Endothelial cell of umbilical vein (primary cell): ENCODE measurements around the gene PCDHA5.

Experiments used
- EZH2 ChIP-seq: IDR thresholded peaks from 2 replicates; pipeline ENCODE4 v1.6.1; 2012; ENCODE audit warnings: borderline replicate concordance, low read depth, mild to moderate bottlenecking, moderate library complexity, low read length, inconsistent platforms; ENCODE audit not compliant: severe bottlenecking
- FOS ChIP-seq: IDR thresholded peaks from 2 replicates; pipeline ENCODE4 v1.6.1; 2011; ENCODE audit warnings: mild to moderate bottlenecking, low read length, moderate library complexity, borderline replicate concordance; ENCODE audit not compliant: insufficient read depth
- GATA2 ChIP-seq: IDR thresholded peaks from 2 replicates; pipeline ENCODE4 v1.7.0; 2011; ENCODE audit warnings: low read depth, mild to moderate bottlenecking, moderate library complexity, mixed read lengths, low read length; ENCODE audit not compliant: insufficient read length, insufficient read depth
- JUN ChIP-seq: IDR thresholded peaks from 2 replicates; pipeline ENCODE4 v1.6.1; 2011; ENCODE audit warnings: borderline replicate concordance, low read depth; ENCODE audit not compliant: insufficient read length, insufficient read depth
- MYC ChIP-seq: IDR thresholded peaks from one replicate; pipeline ENCODE4 v1.6.1; 2011; ENCODE audit warnings: mild to moderate bottlenecking, low read depth, low read length
- POLR2A ChIP-seq: IDR thresholded peaks from 2 replicates; pipeline ENCODE4 v1.6.1; 2012; ENCODE audit warnings: low read depth, mild to moderate bottlenecking, control low read depth, low read length
- POLR2AphosphoS5 ChIP-seq: IDR thresholded peaks from 2 replicates; pipeline ENCODE4 v1.6.1; 2012; ENCODE audit warnings: low read depth, mild to moderate bottlenecking, control low read depth, low read length, moderate library complexity; ENCODE audit not compliant: insufficient read depth
- TF ChIP-seq, protein P1 (sequence below), 2 donors: IDR thresholded peaks; 1 replicate in 1 of 2; 2 replicates in 1 of 2; pipeline ENCODE4 v1.5.1; 2011; ENCODE audit warnings: low read length in 2 of 2, mild to moderate bottlenecking in 2 of 2, moderate library complexity in 2 of 2, control low read depth in 1 of 2, inconsistent platforms in 1 of 2, low read depth in 1 of 2; ENCODE audit not compliant: insufficient read depth in 1 of 2; ENCODE audit errors: extremely low read depth in 1 of 2
- TF ChIP-seq, protein P2 (sequence below): IDR thresholded peaks from 2 replicates; pipeline ENCODE4 v1.6.1; 2011; ENCODE audit not compliant: insufficient read depth, insufficient read length

DNA sequence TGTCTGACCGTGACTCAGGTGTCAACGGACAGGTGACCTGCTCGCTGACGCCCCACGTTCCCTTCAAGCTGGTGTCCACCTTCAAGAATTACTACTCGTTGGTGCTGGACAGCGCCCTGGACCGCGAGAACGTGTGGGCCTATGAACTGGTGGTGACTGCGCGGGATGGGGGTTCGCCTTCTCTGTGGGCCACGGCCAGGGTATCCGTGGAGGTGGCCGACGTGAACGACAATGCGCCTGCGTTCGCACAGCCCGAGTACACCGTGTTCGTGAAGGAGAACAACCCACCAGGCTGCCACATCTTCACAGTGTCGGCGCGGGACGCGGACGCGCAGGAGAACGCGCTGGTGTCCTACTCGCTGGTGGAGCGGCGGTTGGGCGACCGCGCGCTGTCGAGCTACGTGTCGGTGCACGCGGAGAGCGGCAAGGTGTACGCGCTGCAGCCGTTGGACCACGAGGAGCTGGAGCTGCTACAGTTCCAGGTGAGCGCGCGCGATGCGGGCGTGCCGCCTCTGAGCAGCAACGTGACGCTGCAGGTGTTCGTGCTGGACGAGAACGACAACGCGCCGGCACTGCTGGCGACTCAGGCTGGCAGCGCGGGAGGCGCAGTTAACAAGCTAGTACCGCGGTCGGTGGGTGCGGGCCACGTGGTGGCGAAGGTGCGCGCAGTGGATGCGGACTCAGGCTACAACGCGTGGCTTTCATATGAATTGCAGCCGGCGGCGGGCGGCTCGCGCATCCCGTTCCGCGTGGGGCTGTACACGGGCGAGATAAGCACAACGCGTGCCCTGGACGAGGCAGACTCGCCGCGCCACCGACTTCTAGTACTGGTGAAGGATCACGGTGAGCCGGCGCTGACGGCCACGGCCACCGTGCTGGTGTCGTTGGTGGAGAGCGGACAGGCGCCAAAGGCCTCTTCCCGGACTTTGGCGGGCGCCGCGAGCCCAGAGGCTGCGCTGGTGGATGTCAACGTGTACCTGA is 49.1 kb downstream of the PCDHA5 start:
- TF ChIP-seq EZH2 (no peak), POLR2A (no peak), POLR2AphosphoS5 (no peak), JUN (no peak), FOS (no peak), MYC (no peak), GATA2 (no peak)
- TF ChIP-seq, protein P1, sequence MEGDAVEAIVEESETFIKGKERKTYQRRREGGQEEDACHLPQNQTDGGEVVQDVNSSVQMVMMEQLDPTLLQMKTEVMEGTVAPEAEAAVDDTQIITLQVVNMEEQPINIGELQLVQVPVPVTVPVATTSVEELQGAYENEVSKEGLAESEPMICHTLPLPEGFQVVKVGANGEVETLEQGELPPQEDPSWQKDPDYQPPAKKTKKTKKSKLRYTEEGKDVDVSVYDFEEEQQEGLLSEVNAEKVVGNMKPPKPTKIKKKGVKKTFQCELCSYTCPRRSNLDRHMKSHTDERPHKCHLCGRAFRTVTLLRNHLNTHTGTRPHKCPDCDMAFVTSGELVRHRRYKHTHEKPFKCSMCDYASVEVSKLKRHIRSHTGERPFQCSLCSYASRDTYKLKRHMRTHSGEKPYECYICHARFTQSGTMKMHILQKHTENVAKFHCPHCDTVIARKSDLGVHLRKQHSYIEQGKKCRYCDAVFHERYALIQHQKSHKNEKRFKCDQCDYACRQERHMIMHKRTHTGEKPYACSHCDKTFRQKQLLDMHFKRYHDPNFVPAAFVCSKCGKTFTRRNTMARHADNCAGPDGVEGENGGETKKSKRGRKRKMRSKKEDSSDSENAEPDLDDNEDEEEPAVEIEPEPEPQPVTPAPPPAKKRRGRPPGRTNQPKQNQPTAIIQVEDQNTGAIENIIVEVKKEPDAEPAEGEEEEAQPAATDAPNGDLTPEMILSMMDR (IDR thresholded peaks at IDR 0.05; ENCODE audit: extremely low read depth in 1 of 2, insufficient read depth in 1 of 2, low read depth in 1 of 2, low read length in 2 of 2), result no peak
- TF ChIP-seq, protein P2, sequence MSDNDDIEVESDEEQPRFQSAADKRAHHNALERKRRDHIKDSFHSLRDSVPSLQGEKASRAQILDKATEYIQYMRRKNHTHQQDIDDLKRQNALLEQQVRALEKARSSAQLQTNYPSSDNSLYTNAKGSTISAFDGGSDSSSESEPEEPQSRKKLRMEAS, result no peak
